IgD-negative memory B cell (primary cell): ENCODE results near the gene DPP8. TPM values are rescaled to one million over a fixed set of nuclear protein-coding genes. Genes with fewer than 3 reads are reported as not detected.
"Not testable (repeated sequence)": the region's sequence is repeated elsewhere in the genome, so short reads cannot be mapped to it uniquely, and the experiment has no call there.

Source experiments
- H3K27ac Mint-ChIP-seq, 3 donors: one replicate each; pipeline ENCODE4 v1.8.0; 2020 to 2022; ENCODE audit warnings: mild to moderate bottlenecking in 3 of 3, mixed read lengths in 3 of 3, moderate library complexity in 1 of 3
- H3K27me3 Mint-ChIP-seq: one replicate; pipeline ENCODE4 v1.8.0; 2021; ENCODE audit warnings: mixed read lengths
- H3K36me3 Mint-ChIP-seq: one replicate; pipeline ENCODE4 v1.8.0; 2020; ENCODE audit warnings: mild to moderate bottlenecking, mixed read lengths
- H3K4me1 Mint-ChIP-seq, 3 donors: one replicate each; pipeline ENCODE4 v1.8.0; 2020 to 2022; ENCODE audit warnings: mixed read lengths in 3 of 3, mild to moderate bottlenecking in 1 of 3
- H3K4me3 Mint-ChIP-seq, 4 donors: one replicate each; pipeline ENCODE4 v1.8.0; 2020 to 2022; ENCODE audit warnings: mild to moderate bottlenecking in 4 of 4, mixed read lengths in 4 of 4, moderate library complexity in 3 of 4
- H3K9me3 Mint-ChIP-seq, 3 donors: one replicate each; pipeline ENCODE4 v1.8.0; 2020 to 2021; ENCODE audit warnings: mixed read lengths in 3 of 3, mild to moderate bottlenecking in 1 of 3
- polyA plus RNA-seq: library from polyadenylated mRNA; unstranded; fragments of 300-500 nt; fragmentation: Illumina TruSeq; gene quantifications from one replicate; pipeline ENCODE4 v1.2.3, GENCODE V29; 2021

Gene DPP8
- polyA plus RNA-seq, 1 donor from 2014 or later: 46.5 TPM

GRCh38 chr15:65484876-65485275 lies 32.6 kb downstream of the DPP8 start:
- Mint-ChIP-seq H3K36me3 (peaks cover 4% of the 10 kb centered on the region), H3K27me3 (no peaks in the 10 kb centered on the region), H3K4me3 (no peak overlapping the region), H3K27ac (peak overlapping the region in 1 of 3 donors; percentile 53), H3K4me1 (peaks cover 0 to 1% (median 0%) of the 10 kb centered on the region in 3 donors), H3K9me3 (no peaks in the 10 kb centered on the region)

GRCh38 chr15:65476903-65477302 lies 40.6 kb downstream of the DPP8 start:
- Mint-ChIP-seq H3K9me3 (no peaks in the 10 kb centered on the region), H3K36me3 (peaks cover 7% of the 10 kb centered on the region), H3K4me3 (no peak overlapping the region), H3K27me3 (no peaks in the 10 kb centered on the region), H3K27ac (no peak overlapping the region), H3K4me1 (no peaks in the 10 kb centered on the region)

GRCh38 chr15:65470866-65471265 lies 46.6 kb downstream of the DPP8 start:
- Mint-ChIP-seq H3K4me1 (peaks cover 0 to 2% (median 0%) of the 10 kb centered on the region in 3 donors), H3K27me3 (no peaks in the 10 kb centered on the region), H3K36me3 (peaks cover 9% of the 10 kb centered on the region), H3K4me3 (no peak overlapping the region), H3K9me3 (no peaks in the 10 kb centered on the region), H3K27ac (no peak overlapping the region)

- Mint-ChIP-seq H3K4me1 (peaks cover 0 to 2% (median 0%) of the 10 kb centered on the region in 3 donors), H3K27ac (no peak overlapping the region), H3K27me3 (no peaks in the 10 kb centered on the region), H3K9me3 (no peaks in the 10 kb centered on the region), H3K36me3 (peaks cover 7% of the 10 kb centered on the region), H3K4me3 (no peak overlapping the region)
These were observed 49.1 kb downstream of the DPP8 start for GRCh38 chr15:65468229-65468909.

GRCh38 chr15:65466901-65467300 lies 50.6 kb downstream of the DPP8 start:
- H3K27ac Mint-ChIP-seq: no peak overlapping the region
- no peaks in the 10 kb centered on the region for H3K9me3 Mint-ChIP-seq
- H3K4me3 Mint-ChIP-seq: no peak overlapping the region
- H3K36me3 Mint-ChIP-seq: peaks cover 7% of the 10 kb centered on the region
- no peaks in the 10 kb centered on the region for H3K27me3 Mint-ChIP-seq
- peaks cover 0 to 2% (median 0%) of the 10 kb centered on the region in 3 donors for H3K4me1 Mint-ChIP-seq

- not testable (repeated sequence) for H3K9me3 Mint-ChIP-seq, H3K36me3 Mint-ChIP-seq, H3K4me3 Mint-ChIP-seq, H3K27ac Mint-ChIP-seq, H3K27me3 Mint-ChIP-seq, H3K4me1 Mint-ChIP-seq
These were observed 54.4 kb downstream of the DPP8 start for GRCh38 chr15:65463096-65463495.

- Mint-ChIP-seq H3K27me3 (no peaks in the 10 kb centered on the region), H3K27ac (no peak overlapping the region), H3K4me3 (no peak overlapping the region), H3K9me3 (no peaks in the 10 kb centered on the region), H3K4me1 (peaks cover 0 to 1% (median 0%) of the 10 kb centered on the region in 3 donors), H3K36me3 (peaks cover 3% of the 10 kb centered on the region)
These were observed 56.6 kb downstream of the DPP8 start for GRCh38 chr15:65460741-65461347.

- not testable (repeated sequence) for H3K27me3 Mint-ChIP-seq, H3K4me1 Mint-ChIP-seq, H3K36me3 Mint-ChIP-seq, H3K4me3 Mint-ChIP-seq, H3K9me3 Mint-ChIP-seq
- H3K27ac Mint-ChIP-seq: peak overlapping the region in 1 of 3 donors; percentile 20
These were observed 62.2 kb downstream of the DPP8 start for GRCh38 chr15:65455256-65455655.

GRCh38 chr15:65451989-65452388 lies 65.5 kb downstream of the DPP8 start:
- Mint-ChIP-seq H3K4me1 (no peaks in the 10 kb centered on the region), H3K9me3 (no peaks in the 10 kb centered on the region)

GRCh38 chr15:65450556-65450955 lies 66.9 kb downstream of the DPP8 start:
- Mint-ChIP-seq H3K27me3 (no peaks in the 10 kb centered on the region), H3K27ac (no peak overlapping the region), H3K4me1 (no peaks in the 10 kb centered on the region), H3K4me3 (no peak overlapping the region), H3K36me3 (peaks cover 10% of the 10 kb centered on the region), H3K9me3 (no peaks in the 10 kb centered on the region)

More at GRCh38 chr15:65451989-65452388, 65.5 kb downstream of the DPP8 start:
- no peak overlapping the region for H3K27ac Mint-ChIP-seq
- H3K4me3 Mint-ChIP-seq: no peak overlapping the region
- H3K36me3 Mint-ChIP-seq: peaks cover 3% of the 10 kb centered on the region
- no peaks in the 10 kb centered on the region for H3K27me3 Mint-ChIP-seq

- Mint-ChIP-seq H3K36me3 (peaks cover 8% of the 10 kb centered on the region), H3K27me3 (no peaks in the 10 kb centered on the region), H3K9me3 (no peaks in the 10 kb centered on the region), H3K4me1 (peaks cover 0 to 2% (median 0%) of the 10 kb centered on the region in 3 donors), H3K27ac (no peak overlapping the region), H3K4me3 (no peak overlapping the region)
These were observed 70.3 kb downstream of the DPP8 start for GRCh38 chr15:65447145-65447544.

GRCh38 chr15:65434201-65434600 lies 83.3 kb downstream of the DPP8 start:
- H3K36me3 Mint-ChIP-seq: peaks cover 2% of the 10 kb centered on the region
- no peak overlapping the region for H3K4me3 Mint-ChIP-seq
- H3K27ac Mint-ChIP-seq: peak overlapping the region in 1 of 3 donors; percentile 74
- peaks cover 3% of the 10 kb centered on the region for H3K27me3 Mint-ChIP-seq
- no peaks in the 10 kb centered on the region for H3K9me3 Mint-ChIP-seq
- H3K4me1 Mint-ChIP-seq: peaks cover 0 to 2% (median 0%) of the 10 kb centered on the region in 3 donors

GRCh38 chr15:65431731-65432130 lies 85.8 kb downstream of the DPP8 start:
- H3K4me3 Mint-ChIP-seq: no peak overlapping the region
- H3K9me3 Mint-ChIP-seq: no peaks in the 10 kb centered on the region
- peaks cover 2% of the 10 kb centered on the region for H3K36me3 Mint-ChIP-seq
- H3K27ac Mint-ChIP-seq: no peak overlapping the region
- no peaks in the 10 kb centered on the region for H3K4me1 Mint-ChIP-seq
- H3K27me3 Mint-ChIP-seq: peaks cover 5% of the 10 kb centered on the region

GRCh38 chr15:65426216-65426853 lies 91.2 kb downstream of the DPP8 start:
- no peak overlapping the region for H3K4me3 Mint-ChIP-seq

GRCh38 chr15:65424683-65425082 lies 92.8 kb downstream of the DPP8 start:
- Mint-ChIP-seq H3K4me3 (peak overlapping the region in 1 of 4 donors; percentile 23), H3K27ac (no peak overlapping the region), H3K36me3 (peaks cover 4% of the 10 kb centered on the region), H3K27me3 (peaks cover 45% of the 10 kb centered on the region), H3K4me1 (peaks cover 0 to 11% (median 8%) of the 10 kb centered on the region in 3 donors), H3K9me3 (no peaks in the 10 kb centered on the region)

More at GRCh38 chr15:65426216-65426853, 91.2 kb downstream of the DPP8 start:
- Mint-ChIP-seq H3K36me3 (peaks cover 4% of the 10 kb centered on the region), H3K27me3 (peaks cover 33% of the 10 kb centered on the region), H3K9me3 (no peaks in the 10 kb centered on the region), H3K27ac (no peak overlapping the region), H3K4me1 (peaks cover 0 to 11% (median 8%) of the 10 kb centered on the region in 3 donors)
